MCF 10A (cell line): Measurements from ENCODE around the gene ASPA. TPM values are rescaled to one million over a fixed set of nuclear protein-coding genes. Genes with fewer than 3 reads are reported as not detected.
"Not testable (repeated sequence)": the region's sequence is repeated elsewhere in the genome, so short reads cannot be mapped to it uniquely, and the experiment has no call there.

Experiments
- Bru-seq: library from RNA; stranded (reverse); fragments of 400-500 nt; gene quantifications from one replicate; lab custom pipeline; 2021; lab: Mats Ljungman, UMichigan
- BruChase-seq, 2 experiments: library from RNA; stranded (reverse); fragments of 400-500 nt; gene quantifications; one replicate each; lab custom pipeline; 2021; lab: Mats Ljungman, UMichigan
- BruUV-seq: library from RNA; stranded (reverse); fragments of 400-500 nt; replicated peaks from 2 replicates; lab custom pipeline; 2021; lab: Mats Ljungman, UMichigan
- CTCF ChIA-PET: fragments of 300-600 bp; sonication (Branson Sonifier 250); formaldehyde crosslinking; extraction: SDS; loops from one replicate; lab custom pipeline; 2021; ENCODE audit warnings: antibody characterized with exemption, inconsistent platforms; lab: Yijun Ruan, JAX
- POLR2A ChIA-PET: fragments of 300-600, 350-650 bp; sonication (Branson Sonifier 250); formaldehyde crosslinking; extraction: SDS; loops from one replicate; lab custom pipeline; 2020; ENCODE audit warnings: antibody characterized with exemption, inconsistent platforms; lab: Yijun Ruan, JAX
- DNase-seq: peaks from one replicate; pipeline ENCODE4 v3.0.0-alpha.2; 2018; ENCODE audit not compliant: unreplicated experiment
- H3K27ac Mint-ChIP-seq: one replicate; pipeline ENCODE4 v1.8.0; 2022; ENCODE audit warnings: mild to moderate bottlenecking, low read depth, mixed read lengths; ENCODE audit not compliant: unreplicated experiment
- H3K27me3 Mint-ChIP-seq: one replicate; pipeline ENCODE4 v1.8.0; 2022; ENCODE audit warnings: mixed read lengths; ENCODE audit not compliant: insufficient read depth, unreplicated experiment
- H3K36me3 Mint-ChIP-seq: one replicate; pipeline ENCODE4 v1.8.0; 2022; ENCODE audit warnings: mild to moderate bottlenecking, moderate library complexity, mixed read lengths; ENCODE audit not compliant: insufficient read depth, unreplicated experiment
- H3K4me1 Mint-ChIP-seq: one replicate; pipeline ENCODE4 v1.8.0; 2022; ENCODE audit warnings: mixed read lengths; ENCODE audit not compliant: insufficient read depth, unreplicated experiment
- H3K4me3 Mint-ChIP-seq: one replicate; pipeline ENCODE4 v1.8.0; 2022; ENCODE audit warnings: mild to moderate bottlenecking, moderate library complexity, mixed read lengths; ENCODE audit not compliant: unreplicated experiment
- H3K9me3 Mint-ChIP-seq: one replicate; pipeline ENCODE4 v1.8.0; 2022; ENCODE audit warnings: mixed read lengths; ENCODE audit not compliant: unreplicated experiment
- CTCF ChIP-seq: fragments of 200-600 bp; IDR thresholded peaks from one replicate; pipeline ENCODE4 v1.8.0; 2022; ENCODE audit warnings: antibody characterized with exemption, mild to moderate bottlenecking; ENCODE audit not compliant: unreplicated experiment
- intact Hi-C: fragments of 100-400 bp; cut with micrococcal nuclease; formaldehyde crosslinking; loops from 2 replicates; pipeline ENCODE4 v1.14.1; 2022
- long read RNA-seq: library from polyadenylated mRNA; stranded (forward); transcript quantifications from one replicate; pipeline ENCODE4 v2.0.0, GENCODE V29; 2022
- total RNA-seq: library from RNA; stranded (reverse); gene quantifications from 2 replicates; pipeline ENCODE4 v1.2.3, GENCODE V29; 2022

The ASPA gene
- total RNA-seq (0.54 TPM in 2 replicates), Bru-seq, nascent RNA (percentile 25 among the genes with signal in this experiment), BruChase-seq, experiment 1, labeled RNA remaining after a 6-hour chase (percentile 29 among the genes with signal in this experiment), BruChase-seq, experiment 2, labeled RNA remaining after a 2-hour chase (percentile 27 among the genes with signal in this experiment)
- long read RNA-seq, partial matches to known transcripts: 0 of 1 reads
- long read RNA-seq, other reads (novel, unspliced or antisense): 1 of 1 reads

- peak; percentile 18 for DNase-seq
Observed at GRCh38 chr17:3475812-3476610, at the start of gene ASPA. Gene ASPA, plus strand, starts transcription at chr17:3475997. Its CDS starts 163 bp downstream, at chr17:3476160.

GRCh38 chr17:3433215-3433614 is 42.6 kb upstream of the ASPA start:
- BruUV-seq, H3K4me3 Mint-ChIP-seq, H3K27me3 Mint-ChIP-seq, H3K27ac Mint-ChIP-seq, POLR2A ChIA-PET, intact Hi-C loops, CTCF ChIA-PET, H3K4me1 Mint-ChIP-seq, H3K36me3 Mint-ChIP-seq: not testable (repeated sequence)
- DNase-seq: peak; percentile 17
- H3K9me3 Mint-ChIP-seq: peaks cover 15% of the 10 kb centered on the region

More at GRCh38 chr17:3475812-3476610, at the start of gene ASPA:
- CTCF ChIA-PET: interaction anchor here (1.0 to 2.1 kb wide), 4 partner anchors 160 to 427 kb away, joined by 3 to 15 read pairs (median 3); partner anchors contain the start of gene CTNS
- peak within 1 kb of the TSS; percentile 71 for H3K4me3 Mint-ChIP-seq
- POLR2A ChIA-PET: interaction anchor here (1.0 to 1.8 kb wide), 5 partner anchors 13 to 427 kb away, joined by 3 to 8 read pairs (median 4); partner anchors contain the start of gene TRPV3
- TF ChIP-seq CTCF: no peak
- H3K36me3 Mint-ChIP-seq: no peaks in the 10 kb centered on the region
- BruUV-seq: no TSS peak
- peaks cover 14% of the 10 kb centered on the region for H3K4me1 Mint-ChIP-seq
- no peaks in the 10 kb centered on the region for H3K9me3 Mint-ChIP-seq
- peak within 1 kb of the TSS; percentile 43 for H3K27ac Mint-ChIP-seq
- intact Hi-C loops: loop anchor here (2.0 kb wide), 1 partner anchor 161 kb away; the partner anchor contains the start of genes CTNS and SHPK
- H3K27me3 Mint-ChIP-seq: peaks cover 11% of the 10 kb centered on the region

- BruUV-seq: no TSS peak
- CTCF ChIA-PET: no interaction called here
- H3K36me3 Mint-ChIP-seq: no peaks in the 10 kb centered on the region
- no peak for DNase-seq
- POLR2A ChIA-PET: no interaction called here
- no peak for TF ChIP-seq CTCF
- H3K4me3 Mint-ChIP-seq: no peak within 1 kb of the TSS
- H3K4me1 Mint-ChIP-seq: no peaks in the 10 kb centered on the region
- intact Hi-C loops: no loop called here
- peaks cover 11% of the 10 kb centered on the region for H3K9me3 Mint-ChIP-seq
- no peaks in the 10 kb centered on the region for H3K27me3 Mint-ChIP-seq
- H3K27ac Mint-ChIP-seq: no peak within 1 kb of the TSS
Observed at GRCh38 chr17:3433741-3434140, 42.1 kb upstream of the ASPA start, which contains the start of gene OR1E2. Gene OR1E2, minus strand, starts transcription at chr17:3433841. Its CDS starts 0 bp downstream, at chr17:3433841.

GRCh38 chr17:3438368-3438767 is 37.4 kb upstream of the ASPA start:
- intact Hi-C loops: no loop called here
- H3K27me3 Mint-ChIP-seq: peaks cover 13% of the 10 kb centered on the region
- no TSS peak for BruUV-seq
- CTCF ChIA-PET: interaction anchor here (0.6 kb wide), 1 partner anchor 68 kb away, joined by 4 read pairs; no protein-coding TSS in a partner anchor
- H3K27ac Mint-ChIP-seq: no peak overlapping the region
- DNase-seq: no peak
- no peak for TF ChIP-seq CTCF
- no peaks in the 10 kb centered on the region for H3K36me3 Mint-ChIP-seq
- POLR2A ChIA-PET: no interaction called here
- no peak overlapping the region for H3K4me3 Mint-ChIP-seq
- H3K4me1 Mint-ChIP-seq: no peaks in the 10 kb centered on the region
- no peaks in the 10 kb centered on the region for H3K9me3 Mint-ChIP-seq
